GM21576 (cell line): ENCODE results near the gene SNAPC1.

Source experiments
- ATAC-seq: cut with Tn5 transposase; IDR thresholded peaks from one replicate; pipeline ENCODE4 v1.9.1; 2021; ENCODE audit warnings: mild to moderate bottlenecking, moderate library complexity; ENCODE audit not compliant: unreplicated experiment

Gene SNAPC1

DNA sequence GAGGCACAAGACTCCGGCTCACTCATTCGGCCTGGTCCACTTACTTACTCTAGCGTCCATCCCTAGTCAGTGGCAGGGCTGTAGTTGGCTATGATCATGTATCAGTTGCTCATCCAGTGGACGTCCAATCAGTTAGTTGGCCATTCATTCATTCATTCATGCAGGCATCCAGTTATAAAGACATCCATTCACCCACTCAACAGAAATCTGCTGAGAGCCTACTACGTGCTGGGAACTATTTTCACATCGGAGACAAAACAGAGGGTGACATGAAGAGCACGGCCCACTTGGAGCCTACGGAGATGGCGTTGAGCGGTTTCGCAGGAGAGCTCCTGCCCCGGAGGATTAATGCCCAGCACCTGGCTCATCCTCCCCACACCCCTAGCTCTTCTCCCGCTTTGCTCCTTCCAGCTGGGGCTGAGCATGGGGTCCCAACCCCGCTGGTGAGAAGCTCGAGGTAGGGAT is 49.7 kb downstream of the SNAPC1 start:
- ATAC-seq = no peak

GRCh38 chr14:61812347-61813095 is 50.3 kb downstream of the SNAPC1 start, which contains the start of gene SYT16:
Gene SYT16 (plus strand): TSS chr14:61812703.
- no peak for ATAC-seq

DNA sequence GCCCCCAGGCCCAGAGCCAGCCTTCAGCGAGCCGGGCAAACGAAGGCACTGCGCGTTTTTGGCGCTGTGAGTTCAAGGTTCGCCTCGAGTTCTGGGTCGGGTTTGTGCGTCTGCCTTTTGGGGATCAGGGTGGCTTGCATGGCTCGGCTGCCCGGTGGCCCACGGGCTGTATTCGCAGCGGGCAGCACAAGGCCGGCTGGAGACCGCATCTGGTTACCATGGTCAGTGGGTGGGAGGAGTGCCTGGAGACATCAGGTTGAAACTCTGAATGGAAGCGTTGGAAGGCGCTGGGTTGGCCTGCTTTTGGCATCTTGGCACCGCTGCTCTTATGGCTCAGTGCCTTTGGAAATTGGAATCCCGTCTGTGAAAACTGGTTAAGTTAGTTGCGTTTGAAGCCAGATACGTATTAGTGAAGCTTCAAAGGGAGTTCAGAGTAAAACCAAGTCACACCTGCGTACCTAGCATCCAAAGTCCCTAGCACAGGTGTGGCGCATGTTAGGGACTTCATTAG is 50.9 kb downstream of the SNAPC1 start:
- no peak for ATAC-seq

DNA sequence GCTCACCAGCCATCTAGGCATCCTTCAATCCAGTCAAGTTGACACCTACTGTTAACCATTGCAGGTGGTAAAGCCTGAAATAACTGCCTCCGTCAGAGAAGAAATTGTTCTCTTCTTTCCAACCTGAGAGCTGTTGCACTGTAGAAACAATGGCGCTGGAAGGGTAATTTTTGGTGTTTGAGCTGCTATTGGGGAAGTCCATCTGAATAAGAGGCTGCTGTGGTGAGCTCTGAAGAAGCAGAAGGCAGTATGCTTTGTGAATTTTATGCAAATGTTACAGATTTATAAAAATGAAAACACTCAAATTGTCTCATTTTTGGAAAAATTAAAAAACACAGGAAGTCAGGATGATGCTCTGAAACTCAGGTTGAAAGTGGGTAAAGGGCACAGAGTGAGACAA is 60.2 kb downstream of the SNAPC1 start:
- ATAC-seq = no peak

GRCh38 chr14:61832783-61833182 is 70.6 kb downstream of the SNAPC1 start:
- no peak for ATAC-seq

GRCh38 chr14:61836184-61836583 is 74.0 kb downstream of the SNAPC1 start:
- ATAC-seq = no peak

GRCh38 chr14:61836807-61837206 is 74.6 kb downstream of the SNAPC1 start:
- no peak for ATAC-seq

DNA sequence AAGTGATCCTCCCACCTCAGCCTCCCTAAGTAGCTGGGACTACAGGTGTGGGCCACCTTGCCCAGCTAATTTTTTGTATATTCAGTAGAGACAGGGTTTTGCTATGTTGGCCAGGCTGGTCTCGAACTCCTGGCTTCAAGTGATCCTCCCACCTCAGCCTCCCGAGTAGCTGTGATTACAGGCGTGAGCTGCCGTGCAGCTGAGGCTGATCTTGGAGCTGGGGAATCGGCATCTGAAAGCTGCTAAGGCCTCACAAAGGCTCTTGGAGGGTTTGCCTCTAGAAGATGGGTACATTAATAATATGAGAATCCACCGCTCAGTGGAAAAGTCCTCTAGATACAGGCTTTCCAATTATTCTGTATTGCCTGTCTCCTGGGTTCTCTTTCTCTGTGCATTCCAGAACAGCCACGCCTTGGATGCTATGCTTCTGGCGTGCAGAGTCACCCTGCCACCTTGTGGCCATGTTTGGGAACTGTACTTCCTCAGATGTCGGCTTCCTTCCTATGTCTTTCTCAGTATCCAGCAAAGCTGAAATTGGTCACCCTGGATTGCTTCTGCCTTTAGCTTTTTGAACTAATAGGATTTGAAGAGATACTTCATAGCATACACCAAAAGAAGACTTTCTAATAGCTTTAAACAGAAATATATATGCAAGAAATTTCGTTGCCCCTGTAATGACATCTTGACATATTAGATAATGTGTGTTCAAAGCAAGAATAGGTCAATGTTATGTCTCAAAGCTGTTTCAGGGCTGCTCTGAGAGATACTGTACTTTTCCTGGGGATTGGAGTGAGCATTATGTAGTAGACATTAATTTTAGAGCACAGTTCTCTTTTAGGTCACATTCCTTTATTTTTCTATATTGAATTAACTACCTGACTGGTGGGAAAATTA is 75.4 kb downstream of the SNAPC1 start:
- peak; percentile 82 for ATAC-seq

- no peak for ATAC-seq
These were observed 76.5 kb downstream of the SNAPC1 start for GRCh38 chr14:61838661-61839245.

- ATAC-seq = no peak
These were observed 77.3 kb downstream of the SNAPC1 start for GRCh38 chr14:61839507-61839906.

GRCh38 chr14:61841145-61841544 is 78.9 kb downstream of the SNAPC1 start:
- no peak for ATAC-seq
